ENCODE results near the gene AGMO.

The AGMO gene

DNA sequence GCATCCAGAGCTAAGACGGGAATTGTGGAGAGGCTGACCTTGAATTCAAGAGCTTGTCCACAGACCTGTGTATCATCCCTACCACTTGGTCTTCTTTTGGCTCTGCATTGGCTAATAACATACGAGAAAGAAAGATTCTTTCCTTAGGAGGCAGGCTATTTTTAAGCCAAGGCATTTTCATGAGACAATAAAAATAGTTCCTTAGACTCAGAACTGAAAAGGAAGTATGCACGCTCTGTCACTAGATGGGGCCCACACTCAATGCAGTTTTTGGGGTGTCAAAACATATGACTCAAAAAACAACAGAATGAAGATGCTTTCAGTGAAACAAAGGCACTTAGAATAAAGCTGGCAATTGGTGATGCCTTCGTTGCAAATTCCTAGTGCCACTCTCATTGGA is 393.3 kb downstream of the AGMO start:
- Histone ChIP-seq H2AFZ (ENCODE audit: low read depth, low read length) (no peak overlapping the region), H3K36me3 (replicated peaks; ENCODE audit: low read depth, low read length) (no peaks in the 10 kb centered on the region), H3K4me1 (ENCODE audit: low read length) (peaks cover 3% of the 10 kb centered on the region; the same call in 1 of the 2 replicates), H3K79me2 (ENCODE audit: low read length) (no peaks in the 10 kb centered on the region), H3K27ac (ENCODE audit: low read length) (no peak overlapping the region), H4K20me1 (ENCODE audit: insufficient read depth, low read length) (no peaks in the 10 kb centered on the region), H3K9ac (ENCODE audit: low read length) (no peak overlapping the region), H3K27me3 (ENCODE audit: low read depth, low read length) (no peaks in the 10 kb centered on the region), H3K4me2 (ENCODE audit: low read length) (0 out of 2 replicates have a peak overlapping the region, but pooled peaks have one; percentile 17), H3K9me3 (ENCODE audit: insufficient read depth, low read length) (no peaks in the 10 kb centered on the region), H3K4me3 (ENCODE audit: low read length) (no peak overlapping the region)
- no peak for TF ChIP-seq EZH2phosphoT487 (IDR thresholded peaks at IDR 0.05; ENCODE audit: low read depth)
- TF ChIP-seq, protein P1, sequence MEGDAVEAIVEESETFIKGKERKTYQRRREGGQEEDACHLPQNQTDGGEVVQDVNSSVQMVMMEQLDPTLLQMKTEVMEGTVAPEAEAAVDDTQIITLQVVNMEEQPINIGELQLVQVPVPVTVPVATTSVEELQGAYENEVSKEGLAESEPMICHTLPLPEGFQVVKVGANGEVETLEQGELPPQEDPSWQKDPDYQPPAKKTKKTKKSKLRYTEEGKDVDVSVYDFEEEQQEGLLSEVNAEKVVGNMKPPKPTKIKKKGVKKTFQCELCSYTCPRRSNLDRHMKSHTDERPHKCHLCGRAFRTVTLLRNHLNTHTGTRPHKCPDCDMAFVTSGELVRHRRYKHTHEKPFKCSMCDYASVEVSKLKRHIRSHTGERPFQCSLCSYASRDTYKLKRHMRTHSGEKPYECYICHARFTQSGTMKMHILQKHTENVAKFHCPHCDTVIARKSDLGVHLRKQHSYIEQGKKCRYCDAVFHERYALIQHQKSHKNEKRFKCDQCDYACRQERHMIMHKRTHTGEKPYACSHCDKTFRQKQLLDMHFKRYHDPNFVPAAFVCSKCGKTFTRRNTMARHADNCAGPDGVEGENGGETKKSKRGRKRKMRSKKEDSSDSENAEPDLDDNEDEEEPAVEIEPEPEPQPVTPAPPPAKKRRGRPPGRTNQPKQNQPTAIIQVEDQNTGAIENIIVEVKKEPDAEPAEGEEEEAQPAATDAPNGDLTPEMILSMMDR (IDR thresholded peaks at IDR 0.05; ENCODE audit: low read depth, low read length), result peak; percentile 32

GRCh38 chr7:15167912-15168311 is 393.9 kb downstream of the AGMO start:
- H3K9ac ChIP-seq (ENCODE audit: low read length), result no peak overlapping the region
- H3K4me1 ChIP-seq (ENCODE audit: low read length), result peaks cover 3% of the 10 kb centered on the region; the same call in 1 of the 2 replicates
- no peak overlapping the region for H3K4me2 ChIP-seq (ENCODE audit: low read length)
- H3K9me3 ChIP-seq (ENCODE audit: insufficient read depth, low read length), result no peaks in the 10 kb centered on the region
- H3K4me3 ChIP-seq (ENCODE audit: low read length), result no peak overlapping the region
- no peaks in the 10 kb centered on the region for H4K20me1 ChIP-seq (ENCODE audit: insufficient read depth, low read length)
- no peaks in the 10 kb centered on the region for H3K36me3 ChIP-seq (replicated peaks; ENCODE audit: low read depth, low read length)
- H3K79me2 ChIP-seq (ENCODE audit: low read length), result no peaks in the 10 kb centered on the region
- H3K27ac ChIP-seq (ENCODE audit: low read length), result no peak overlapping the region
- H2AFZ ChIP-seq (ENCODE audit: low read depth, low read length), result no peak overlapping the region
- TF ChIP-seq EZH2phosphoT487 (IDR thresholded peaks at IDR 0.05; ENCODE audit: low read depth), result no peak
- TF ChIP-seq, protein P1 (IDR thresholded peaks at IDR 0.05; ENCODE audit: low read depth, low read length), result no peak
- H3K27me3 ChIP-seq (ENCODE audit: low read depth, low read length), result no peaks in the 10 kb centered on the region

- Histone ChIP-seq H3K9me3 (ENCODE audit: insufficient read depth, low read length) (no peaks in the 10 kb centered on the region), H3K4me2 (ENCODE audit: low read length) (no peak overlapping the region), H2AFZ (ENCODE audit: low read depth, low read length) (no peak overlapping the region), H3K36me3 (replicated peaks; ENCODE audit: low read depth, low read length) (no peaks in the 10 kb centered on the region), H3K27ac (ENCODE audit: low read length) (no peak overlapping the region), H3K27me3 (ENCODE audit: low read depth, low read length) (no peaks in the 10 kb centered on the region), H3K9ac (ENCODE audit: low read length) (no peak overlapping the region), H3K4me1 (ENCODE audit: low read length) (peaks cover 3% of the 10 kb centered on the region; the same call in 1 of the 2 replicates), H3K79me2 (ENCODE audit: low read length) (no peaks in the 10 kb centered on the region), H4K20me1 (ENCODE audit: insufficient read depth, low read length) (no peaks in the 10 kb centered on the region), H3K4me3 (ENCODE audit: low read length) (no peak overlapping the region)
- TF ChIP-seq, protein P1 (IDR thresholded peaks at IDR 0.05; ENCODE audit: low read depth, low read length), result no peak
- no peak for TF ChIP-seq EZH2phosphoT487 (IDR thresholded peaks at IDR 0.05; ENCODE audit: low read depth)
Measured at GRCh38 chr7:15166620-15167019, 395.2 kb downstream of the AGMO start.

- Histone ChIP-seq H3K79me2 (ENCODE audit: low read length) (no peaks in the 10 kb centered on the region), H3K9me3 (ENCODE audit: insufficient read depth, low read length) (no peaks in the 10 kb centered on the region), H2AFZ (ENCODE audit: low read depth, low read length) (no peak overlapping the region), H4K20me1 (ENCODE audit: insufficient read depth, low read length) (no peaks in the 10 kb centered on the region), H3K4me2 (ENCODE audit: low read length) (no peak overlapping the region), H3K27ac (ENCODE audit: low read length) (no peak overlapping the region), H3K9ac (ENCODE audit: low read length) (no peak overlapping the region), H3K4me1 (ENCODE audit: low read length) (no peaks in the 10 kb centered on the region), H3K27me3 (ENCODE audit: low read depth, low read length) (no peaks in the 10 kb centered on the region), H3K36me3 (replicated peaks; ENCODE audit: low read depth, low read length) (no peaks in the 10 kb centered on the region), H3K4me3 (ENCODE audit: low read length) (no peak overlapping the region)
- no peak for TF ChIP-seq EZH2phosphoT487 (IDR thresholded peaks at IDR 0.05; ENCODE audit: low read depth)
- TF ChIP-seq, protein P1 (IDR thresholded peaks at IDR 0.05; ENCODE audit: low read depth, low read length), result no peak
Measured at GRCh38 chr7:15159261-15159660, 402.6 kb downstream of the AGMO start.

All from OCI-LY3 (cell line).